SKM-1 treated with dmso at 0.1 percent for 144 hours (cell line): Measurements from ENCODE around the gene KTN1.

Experiments used
- DNase-seq: peaks from one replicate; lab custom pipeline; 2025; ENCODE audit not compliant: unreplicated experiment; lab: John Stamatoyannopoulos, UW

Gene KTN1, protein sequence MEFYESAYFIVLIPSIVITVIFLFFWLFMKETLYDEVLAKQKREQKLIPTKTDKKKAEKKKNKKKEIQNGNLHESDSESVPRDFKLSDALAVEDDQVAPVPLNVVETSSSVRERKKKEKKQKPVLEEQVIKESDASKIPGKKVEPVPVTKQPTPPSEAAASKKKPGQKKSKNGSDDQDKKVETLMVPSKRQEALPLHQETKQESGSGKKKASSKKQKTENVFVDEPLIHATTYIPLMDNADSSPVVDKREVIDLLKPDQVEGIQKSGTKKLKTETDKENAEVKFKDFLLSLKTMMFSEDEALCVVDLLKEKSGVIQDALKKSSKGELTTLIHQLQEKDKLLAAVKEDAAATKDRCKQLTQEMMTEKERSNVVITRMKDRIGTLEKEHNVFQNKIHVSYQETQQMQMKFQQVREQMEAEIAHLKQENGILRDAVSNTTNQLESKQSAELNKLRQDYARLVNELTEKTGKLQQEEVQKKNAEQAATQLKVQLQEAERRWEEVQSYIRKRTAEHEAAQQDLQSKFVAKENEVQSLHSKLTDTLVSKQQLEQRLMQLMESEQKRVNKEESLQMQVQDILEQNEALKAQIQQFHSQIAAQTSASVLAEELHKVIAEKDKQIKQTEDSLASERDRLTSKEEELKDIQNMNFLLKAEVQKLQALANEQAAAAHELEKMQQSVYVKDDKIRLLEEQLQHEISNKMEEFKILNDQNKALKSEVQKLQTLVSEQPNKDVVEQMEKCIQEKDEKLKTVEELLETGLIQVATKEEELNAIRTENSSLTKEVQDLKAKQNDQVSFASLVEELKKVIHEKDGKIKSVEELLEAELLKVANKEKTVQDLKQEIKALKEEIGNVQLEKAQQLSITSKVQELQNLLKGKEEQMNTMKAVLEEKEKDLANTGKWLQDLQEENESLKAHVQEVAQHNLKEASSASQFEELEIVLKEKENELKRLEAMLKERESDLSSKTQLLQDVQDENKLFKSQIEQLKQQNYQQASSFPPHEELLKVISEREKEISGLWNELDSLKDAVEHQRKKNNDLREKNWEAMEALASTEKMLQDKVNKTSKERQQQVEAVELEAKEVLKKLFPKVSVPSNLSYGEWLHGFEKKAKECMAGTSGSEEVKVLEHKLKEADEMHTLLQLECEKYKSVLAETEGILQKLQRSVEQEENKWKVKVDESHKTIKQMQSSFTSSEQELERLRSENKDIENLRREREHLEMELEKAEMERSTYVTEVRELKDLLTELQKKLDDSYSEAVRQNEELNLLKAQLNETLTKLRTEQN (N-terminal part only)

DNA sequence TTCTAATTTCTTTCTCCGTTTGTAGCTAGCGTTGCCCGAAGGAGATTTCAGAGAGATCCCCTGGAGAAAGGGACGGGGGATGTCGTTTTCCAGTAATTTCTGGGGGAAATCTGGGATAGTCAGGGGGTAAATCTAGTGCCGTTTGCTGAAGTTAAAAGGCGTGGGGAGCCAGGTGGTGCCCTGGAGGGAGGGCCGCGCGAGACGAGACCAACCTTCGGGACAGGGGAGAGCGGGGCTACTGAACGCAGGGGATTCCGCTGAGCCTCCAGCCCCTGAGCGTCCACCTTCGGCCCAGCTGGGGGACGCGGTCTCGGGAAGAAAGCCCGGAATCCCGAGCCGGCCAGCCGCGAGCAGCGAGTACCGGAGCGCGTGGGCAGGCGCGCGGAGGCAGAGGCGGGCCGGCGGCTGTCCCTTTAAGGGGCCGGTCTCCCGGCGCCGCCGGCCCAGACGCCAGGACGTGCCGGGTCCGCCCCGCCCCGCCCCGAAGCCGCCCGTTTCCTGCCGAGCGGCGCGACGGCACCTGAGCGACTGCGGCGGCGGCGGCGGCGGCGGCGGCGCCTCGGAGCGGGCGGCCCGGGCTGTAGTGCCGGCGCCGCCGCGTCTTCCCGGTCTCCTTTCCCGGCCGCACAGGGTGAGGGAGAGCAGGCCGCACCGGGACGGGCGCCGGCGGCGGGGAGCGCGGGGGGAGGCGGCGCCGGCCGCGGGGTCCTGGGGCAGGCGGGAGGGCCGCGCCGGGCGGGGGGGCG, at the start of gene KTN1:
Gene KTN1, plus strand, starts transcription at position 484 of the 746 bp plus-strand sequence. CDS start 31,842 bp downstream, outside the sequence.
- DNase-seq, result peak; percentile 20

DNA sequence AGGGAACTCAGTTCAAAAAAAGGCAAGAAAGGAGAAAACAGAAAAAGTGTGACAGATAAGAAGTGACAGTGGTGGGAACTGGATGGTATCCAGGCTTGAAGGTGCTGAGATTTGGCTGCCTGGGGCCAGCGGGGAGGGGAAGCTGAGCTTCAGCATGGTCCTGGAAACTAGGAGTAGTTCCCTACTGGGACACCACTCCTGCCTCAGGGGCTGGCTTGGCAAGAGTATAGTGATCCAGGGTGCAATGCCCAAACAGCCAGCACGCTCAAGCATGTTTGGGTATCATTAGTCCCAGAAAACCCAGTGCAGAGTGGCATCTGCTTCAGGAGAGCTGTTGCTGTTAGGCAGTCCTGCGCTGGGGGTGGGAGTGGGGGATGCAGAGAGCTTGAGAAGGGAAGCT, 49.5 kb upstream of the KTN1 start:
- DNase-seq, result no peak

DNA sequence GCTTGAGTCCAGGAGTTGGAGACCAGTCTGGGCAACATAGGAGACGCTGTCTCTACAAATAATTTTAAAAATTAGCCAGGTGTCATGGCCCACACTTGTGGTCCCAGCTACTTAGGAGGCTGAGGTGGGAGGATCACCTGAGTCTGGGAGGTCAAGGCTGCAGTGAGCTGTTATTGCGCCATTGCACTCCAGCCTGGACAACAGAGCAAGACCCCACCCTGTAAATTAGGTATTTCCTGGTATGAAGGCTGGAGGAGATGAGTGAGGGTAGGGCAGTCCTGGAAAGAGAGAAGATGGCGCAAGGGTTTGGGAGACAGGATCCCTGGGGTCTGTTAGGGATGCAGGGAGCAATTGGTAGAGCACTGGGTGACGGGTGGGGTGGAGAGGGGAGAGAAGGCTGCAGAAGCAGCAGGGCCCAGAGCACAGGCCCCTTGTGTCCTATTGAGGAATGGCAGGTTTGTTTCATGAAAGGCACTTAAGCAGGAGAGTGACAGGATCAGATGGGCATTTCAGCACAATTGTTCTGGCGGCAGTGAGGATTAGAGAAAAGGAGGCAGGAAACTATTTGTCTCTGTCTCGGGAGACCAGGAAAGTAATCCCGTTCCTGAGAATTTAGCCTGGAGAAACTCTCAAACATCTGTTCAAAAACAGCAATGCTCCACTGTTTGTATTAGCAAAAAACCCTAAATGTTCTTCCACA, 47.2 kb upstream of the KTN1 start:
- no peak for DNase-seq

DNA sequence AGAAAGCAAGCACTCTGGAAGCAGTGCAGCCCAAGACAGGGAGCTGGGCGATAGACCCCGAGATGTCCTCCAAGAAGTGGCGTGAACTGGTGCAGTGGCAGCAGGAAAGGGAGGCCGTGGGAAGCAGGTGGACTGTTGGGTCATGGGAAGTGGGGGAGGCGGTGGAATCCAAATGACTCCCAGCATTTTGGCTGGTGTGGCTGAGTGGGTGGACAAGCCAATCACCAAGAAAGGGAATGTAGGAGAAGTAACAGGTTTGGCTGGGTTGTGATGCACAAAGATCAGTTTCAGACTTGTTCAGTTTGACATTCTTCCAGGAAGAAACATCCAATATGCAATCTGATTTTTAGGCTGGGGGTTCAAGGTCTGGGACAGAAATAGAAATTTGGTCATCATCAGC, 46.0 kb upstream of the KTN1 start:
- no peak for DNase-seq

DNA sequence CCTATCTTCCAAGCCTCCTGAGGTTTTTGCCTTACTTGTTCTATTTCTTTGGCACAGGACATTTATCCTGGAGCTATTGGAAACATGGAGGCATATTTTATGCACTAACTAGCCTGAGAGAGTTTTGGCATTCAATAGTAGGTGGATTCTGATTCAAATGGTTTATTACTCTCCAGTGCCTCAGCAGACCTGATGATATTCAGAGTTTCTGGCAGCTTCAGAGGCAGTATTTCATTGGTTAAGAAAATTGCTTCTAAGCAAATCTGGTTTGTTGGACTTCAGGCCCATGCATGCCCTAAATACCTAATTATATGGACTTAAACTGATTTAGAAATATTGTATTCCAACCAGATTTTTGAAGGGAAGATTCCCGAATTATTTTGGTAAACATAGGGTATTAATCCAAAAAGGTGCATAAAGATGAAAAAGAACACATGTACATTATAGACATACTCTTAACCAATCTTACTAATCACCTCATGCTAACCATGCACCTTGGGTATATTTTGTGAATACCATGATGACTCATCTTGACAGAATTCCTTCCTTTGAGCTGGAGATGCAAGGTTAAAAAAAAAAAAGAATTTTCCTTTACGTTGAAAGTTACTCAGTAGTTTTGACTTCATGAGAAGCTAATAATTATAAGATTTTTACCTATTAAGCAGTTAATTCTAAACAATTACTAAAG, 44.3 kb upstream of the KTN1 start:
- DNase-seq, result no peak

DNA sequence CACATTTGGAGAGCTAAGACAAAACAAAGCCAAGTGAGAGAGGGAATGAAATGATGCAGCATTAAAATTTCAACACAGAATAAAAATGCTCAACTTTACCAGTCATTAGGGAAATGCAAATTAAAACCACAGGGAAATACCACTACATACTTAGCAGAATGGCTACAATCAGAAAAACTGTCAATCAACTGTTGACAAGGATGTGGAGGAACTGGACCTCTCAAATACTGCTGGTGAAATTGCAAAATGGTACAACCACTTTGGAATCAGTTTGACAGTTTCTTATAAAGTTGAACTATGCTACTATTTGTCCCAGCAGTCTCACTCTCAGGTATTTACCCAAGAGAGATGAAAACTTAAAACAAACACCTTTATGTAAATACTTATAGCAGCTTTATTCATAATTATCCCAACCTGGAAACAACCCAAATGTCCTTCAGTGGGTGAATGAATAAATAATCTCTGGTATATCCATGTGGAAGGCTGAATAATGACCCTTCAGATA, 43.8 kb upstream of the KTN1 start:
- no peak for DNase-seq

DNA sequence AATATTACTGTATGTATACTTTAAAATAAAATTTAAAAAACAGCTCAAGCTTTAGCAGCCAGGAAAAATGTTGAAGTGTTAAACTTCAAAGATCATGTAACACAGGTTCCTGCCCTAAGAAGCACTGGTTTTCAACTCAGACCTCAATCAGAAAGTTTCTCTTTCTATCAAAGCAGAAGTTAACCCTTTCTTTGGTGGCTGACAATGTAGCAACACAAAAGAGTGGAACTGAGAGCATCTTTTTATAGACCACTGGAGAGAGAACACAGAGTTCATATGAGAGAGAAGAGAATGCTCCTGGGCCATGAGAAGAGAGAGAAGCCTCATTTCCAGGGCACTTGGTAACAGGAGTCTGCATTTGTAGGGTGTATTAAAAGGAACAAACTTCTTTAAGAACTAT, 42.2 kb upstream of the KTN1 start:
- no peak for DNase-seq

DNA sequence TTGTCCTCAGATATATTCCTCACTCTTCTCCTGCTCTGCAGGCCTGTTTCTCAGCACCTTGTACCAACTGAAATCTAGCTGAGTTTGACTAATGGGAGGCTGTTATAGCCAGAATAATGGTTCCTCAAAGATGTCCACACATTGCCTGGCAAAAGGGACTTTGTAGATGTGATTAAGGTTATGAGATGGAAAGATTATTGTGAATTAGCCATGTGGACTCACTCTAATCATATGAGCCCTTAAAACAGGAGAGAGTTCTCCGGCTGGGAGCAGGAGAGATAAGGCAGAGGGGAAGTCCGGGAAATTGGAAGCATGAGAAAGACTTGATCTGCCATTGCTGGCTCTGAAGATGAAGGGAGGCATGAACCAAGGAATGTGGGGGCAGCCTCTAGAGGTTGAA, 40.0 kb upstream of the KTN1 start:
- DNase-seq, result no peak

DNA sequence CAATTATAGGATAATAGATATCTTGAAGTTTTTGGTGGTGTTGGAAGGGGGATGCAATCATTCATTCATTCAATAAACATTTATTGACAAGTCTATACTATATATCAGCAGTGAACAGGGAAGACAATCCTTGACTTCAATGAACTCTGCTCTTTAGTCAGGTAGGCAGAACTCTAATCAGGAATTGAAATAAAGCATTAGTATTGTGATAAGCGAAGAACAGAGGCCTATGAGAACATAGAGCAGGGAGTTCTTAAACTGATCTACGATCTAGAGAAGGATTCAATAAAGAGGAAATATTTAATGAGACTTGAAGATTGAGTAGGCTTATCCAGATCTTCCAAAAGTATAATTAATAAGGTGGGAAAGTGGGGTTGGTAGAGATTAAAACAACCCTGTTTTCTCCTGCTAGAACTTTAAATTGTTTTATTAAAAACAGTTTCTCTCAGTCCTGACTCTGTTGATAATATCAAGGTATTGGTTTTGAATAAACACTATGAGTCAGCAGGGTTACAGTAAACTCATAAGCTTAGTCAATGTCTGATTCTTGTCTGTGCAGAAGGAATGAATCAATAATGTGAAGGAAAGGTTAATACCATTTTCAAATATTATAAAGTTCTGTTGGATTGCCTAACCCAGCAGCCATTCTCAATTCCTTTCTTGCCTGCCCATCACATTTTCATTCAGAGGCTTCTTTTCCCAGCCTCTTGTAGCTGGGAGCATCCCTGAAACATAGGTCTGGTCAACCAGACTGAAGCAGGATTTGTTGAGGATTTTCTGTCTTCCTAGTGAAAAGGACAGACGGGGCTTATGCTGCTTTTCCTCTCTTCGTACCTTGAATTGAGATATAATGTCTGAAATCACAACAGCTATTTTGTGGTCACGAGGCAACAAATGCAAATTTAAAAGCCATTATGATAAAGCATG, 38.9 kb upstream of the KTN1 start:
- no peak for DNase-seq

DNA sequence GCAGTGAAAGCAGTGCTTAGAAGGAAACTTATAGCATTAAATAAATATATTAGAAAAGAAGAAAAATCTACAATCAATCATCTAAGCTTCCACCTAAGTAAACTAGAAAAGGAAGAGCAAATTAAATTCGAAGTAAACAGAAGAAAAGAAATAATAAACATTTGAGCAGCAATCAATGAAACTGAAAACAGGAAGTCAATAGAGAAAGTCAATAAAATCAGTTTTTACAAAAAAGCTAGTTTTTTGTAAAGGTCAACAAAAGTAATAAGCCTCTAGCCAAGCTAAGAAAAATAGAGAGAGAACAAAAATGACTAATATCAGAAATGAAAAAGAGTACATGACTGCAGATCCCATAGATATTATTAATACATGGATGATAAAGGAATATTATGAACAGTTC, 34.2 kb upstream of the KTN1 start:
- no peak for DNase-seq

DNA sequence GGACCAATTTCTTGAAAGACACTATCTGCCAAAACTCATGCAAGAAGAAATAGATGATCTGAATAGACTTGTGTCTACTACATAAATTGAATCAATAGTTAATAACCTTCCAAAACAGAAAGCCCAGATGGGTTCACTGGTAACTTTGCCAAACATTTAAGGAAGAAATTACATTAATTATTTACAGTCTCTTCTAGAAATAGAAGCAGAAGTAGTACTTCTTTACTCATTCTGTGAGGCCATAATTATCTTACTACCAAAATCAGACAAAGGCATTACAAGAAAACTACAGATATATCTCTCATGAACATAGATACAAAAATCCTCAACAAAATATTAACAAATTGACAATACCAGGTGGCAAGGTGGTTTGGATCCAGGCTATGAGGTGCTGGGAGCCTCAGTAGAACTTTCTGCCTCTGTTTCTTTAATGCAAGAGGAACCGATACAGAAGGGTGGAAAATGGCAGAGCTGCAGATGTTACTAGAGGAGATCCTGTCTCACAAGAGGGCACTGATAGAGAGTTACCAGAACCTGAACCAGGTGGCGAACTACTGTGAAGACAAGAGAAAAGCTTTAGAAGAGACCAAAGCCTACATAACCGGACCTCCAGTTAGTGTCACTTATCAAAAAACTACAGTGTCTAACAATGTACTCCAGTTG, 33.7 kb upstream of the KTN1 start:
- DNase-seq, result no peak

DNA sequence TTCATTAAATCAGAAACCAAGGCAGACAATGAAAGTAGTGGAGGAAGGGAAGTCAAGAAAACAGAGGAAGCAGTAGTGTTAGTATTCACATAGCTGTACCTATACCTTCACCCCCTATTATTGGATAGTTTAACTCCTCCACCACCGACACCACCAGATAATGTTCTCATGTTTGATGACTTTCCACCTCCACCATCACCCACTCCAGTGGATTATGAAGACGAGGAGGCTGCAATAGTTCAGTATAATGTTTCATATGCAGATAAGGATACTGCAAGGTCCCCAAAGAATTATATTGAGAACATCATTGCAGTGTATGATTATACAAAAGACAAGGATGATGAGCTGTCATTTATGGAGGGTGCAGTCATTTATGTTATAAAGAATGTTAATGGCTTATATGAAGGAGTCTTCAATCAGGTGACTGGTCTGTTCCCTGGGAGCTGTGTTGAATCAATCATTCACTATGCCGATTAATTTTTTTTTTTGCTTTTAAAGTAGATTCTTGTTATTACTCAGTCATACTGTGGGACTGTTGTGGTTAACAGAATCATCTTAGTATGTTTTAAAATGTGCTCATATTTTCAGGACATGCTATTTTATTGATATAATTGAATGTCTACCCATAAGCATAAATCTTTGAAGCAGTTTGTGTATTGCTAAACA, 32.2 kb upstream of the KTN1 start:
- no peak for DNase-seq

DNA sequence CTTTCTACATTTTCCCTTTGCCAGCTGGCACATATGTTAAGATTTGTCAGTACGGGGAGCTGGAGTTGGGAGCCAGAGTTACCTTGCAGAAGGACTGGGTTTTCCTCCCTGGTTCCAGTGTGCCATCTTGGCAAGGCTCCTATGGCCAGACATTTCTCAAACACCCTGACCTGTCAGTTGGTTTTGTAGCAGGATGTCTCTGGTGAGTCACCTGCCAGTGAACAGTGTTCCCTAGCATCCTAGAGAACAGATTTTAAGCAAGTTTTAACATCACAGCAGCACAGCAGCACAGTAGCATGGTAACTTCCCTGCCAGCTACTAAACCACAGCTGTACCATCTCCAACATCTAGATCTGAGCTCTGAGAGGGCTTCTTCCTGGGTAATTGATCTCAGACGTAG, 26.2 kb upstream of the KTN1 start:
- no peak for DNase-seq

DNA sequence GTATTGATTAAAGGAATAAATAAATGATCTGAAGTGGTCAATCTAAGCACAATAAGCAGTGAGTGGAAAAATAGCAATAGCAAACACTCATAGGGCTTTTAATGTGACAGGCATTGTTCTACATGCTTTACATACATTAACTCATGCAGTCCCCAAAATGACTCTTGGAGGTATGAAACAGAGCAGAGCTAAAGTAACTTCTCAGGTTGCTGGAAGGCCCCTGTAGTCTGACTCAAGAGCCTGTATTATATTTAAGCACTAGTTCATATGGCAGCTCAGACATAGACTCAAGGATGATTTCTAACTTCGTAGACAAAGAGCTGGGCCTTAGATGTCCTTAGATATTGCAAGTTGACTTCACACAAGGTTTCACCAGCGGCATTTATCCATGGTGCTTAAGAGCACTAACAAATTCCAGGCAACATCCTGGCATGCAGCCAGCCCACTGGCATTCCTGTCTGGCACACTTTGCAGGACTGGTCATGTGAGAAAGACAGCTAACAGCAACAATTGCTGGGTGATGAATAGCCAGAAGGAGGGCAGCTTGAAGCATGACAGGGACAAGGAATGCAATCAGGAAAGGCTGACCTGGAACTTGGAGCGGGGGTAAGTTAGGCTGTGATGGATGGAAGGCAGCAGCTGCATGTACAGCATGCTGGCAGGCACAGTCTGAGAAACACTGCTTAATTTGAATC, 22.9 kb upstream of the KTN1 start:
- DNase-seq, result no peak

DNA sequence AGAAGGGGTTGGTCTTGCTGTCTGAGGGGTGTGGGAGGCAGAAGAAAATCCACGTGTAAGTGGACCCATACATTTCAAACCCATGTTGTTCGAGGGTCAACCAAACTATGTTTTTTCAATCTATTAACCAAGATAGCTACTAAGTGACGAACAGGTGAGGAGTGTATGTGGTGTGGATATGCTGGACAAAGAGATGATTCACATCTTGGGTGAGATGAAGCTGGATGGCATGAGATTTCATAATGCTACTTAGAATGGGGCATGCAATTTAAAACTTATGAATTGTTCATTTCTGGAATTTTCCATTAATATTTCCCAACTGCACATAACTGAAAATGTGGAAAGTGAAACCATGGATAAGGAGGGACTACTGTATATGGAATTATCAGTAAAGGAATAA, 17.9 kb upstream of the KTN1 start:
- no peak for DNase-seq

DNA sequence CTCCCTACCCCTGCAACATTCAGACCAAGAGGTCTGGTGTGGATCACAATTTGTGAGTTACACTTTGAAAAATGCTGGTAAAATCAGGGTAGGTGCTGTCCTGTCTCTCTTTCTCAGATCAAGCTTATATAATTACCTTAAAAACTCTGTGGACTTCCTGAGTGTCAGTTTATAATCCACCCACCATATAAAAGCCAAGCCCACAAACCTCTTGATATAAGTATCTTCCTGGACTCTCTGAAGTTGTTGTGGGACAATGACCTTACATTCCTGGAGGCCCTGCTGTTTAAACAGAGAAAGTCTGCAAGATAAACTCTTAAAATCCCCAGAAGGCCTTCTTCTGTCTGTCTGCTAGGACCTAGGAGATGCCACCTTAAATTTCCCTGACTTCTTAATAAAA, 11.4 kb upstream of the KTN1 start:
- no peak for DNase-seq
